Measurements from ENCODE around the gene ADGRG1.

ADGRG1 gene

GRCh38 chr16:57656342-57656955, 28.0 kb downstream of the ADGRG1 start:
- no peak for TF ChIP-seq CTCF (IDR thresholded peaks at IDR 0.05; ENCODE audit: low read depth, low read length, missing control alignments)
- in situ Hi-C loops (cut with HindIII; ENCODE audit: low sequenced_read_pairs): no loop called here
- H3K4me3 ChIP-seq (ENCODE audit: low read depth, low read length): no peak overlapping the region
- no peak for DNase-seq (ENCODE audit: low read depth)

GRCh38 chr16:57657228-57657627, 28.8 kb downstream of the ADGRG1 start:
- DNase-seq (ENCODE audit: low read depth): no peak
- in situ Hi-C loops (cut with HindIII; ENCODE audit: low sequenced_read_pairs): no loop called here
- no peak overlapping the region for H3K4me3 ChIP-seq (ENCODE audit: low read depth, low read length)
- no peak for TF ChIP-seq CTCF (IDR thresholded peaks at IDR 0.05; ENCODE audit: low read depth, low read length, missing control alignments)

- no peak for TF ChIP-seq CTCF (IDR thresholded peaks at IDR 0.05; ENCODE audit: low read depth, low read length, missing control alignments)
- in situ Hi-C loops (cut with HindIII; ENCODE audit: low sequenced_read_pairs): no loop called here
- DNase-seq (ENCODE audit: low read depth): no peak
- no peak overlapping the region for H3K4me3 ChIP-seq (ENCODE audit: low read depth, low read length)
Observed at GRCh38 chr16:57658130-57658877, 29.9 kb downstream of the ADGRG1 start.

GRCh38 chr16:57658878-57659674, 30.6 kb downstream of the ADGRG1 start:
- no peak for DNase-seq (ENCODE audit: low read depth)
- TF ChIP-seq CTCF (IDR thresholded peaks at IDR 0.05; ENCODE audit: low read depth, low read length, missing control alignments): no peak
- in situ Hi-C loops (cut with HindIII; ENCODE audit: low sequenced_read_pairs): no loop called here
- no peak overlapping the region for H3K4me3 ChIP-seq (ENCODE audit: low read depth, low read length)

GRCh38 chr16:57660715-57661463, 32.5 kb downstream of the ADGRG1 start:
- no peak for TF ChIP-seq CTCF (IDR thresholded peaks at IDR 0.05; ENCODE audit: low read depth, low read length, missing control alignments)
- no peak for DNase-seq (ENCODE audit: low read depth)
- H3K4me3 ChIP-seq (ENCODE audit: low read depth, low read length): no peak overlapping the region
- in situ Hi-C loops (cut with HindIII; ENCODE audit: low sequenced_read_pairs): no loop called here

GRCh38 chr16:57661510-57661909, 33.1 kb downstream of the ADGRG1 start:
- in situ Hi-C loops (cut with HindIII; ENCODE audit: low sequenced_read_pairs): no loop called here
- DNase-seq (ENCODE audit: low read depth): no peak
- TF ChIP-seq CTCF (IDR thresholded peaks at IDR 0.05; ENCODE audit: low read depth, low read length, missing control alignments): no peak
- H3K4me3 ChIP-seq (ENCODE audit: low read depth, low read length): no peak overlapping the region
